GM21360 (cell line): Measurements from ENCODE around the gene NCR3LG1.
"Not testable (repeated sequence)": the region's sequence is repeated elsewhere in the genome, so short reads cannot be mapped to it uniquely, and the experiment has no call there.

Experiments
- ATAC-seq: cut with Tn5 transposase; IDR thresholded peaks from one replicate; pipeline ENCODE4 v1.9.1; 2021; ENCODE audit warnings: mild to moderate bottlenecking, moderate library complexity; ENCODE audit not compliant: unreplicated experiment

NCR3LG1 gene

GRCh38 chr11:17408026-17408425 is 56.4 kb downstream of the NCR3LG1 start:
- ATAC-seq: no peak

GRCh38 chr11:17408641-17409040 is 57.0 kb downstream of the NCR3LG1 start:
- no peak for ATAC-seq

- no peak for ATAC-seq
These were observed 59.2 kb downstream of the NCR3LG1 start for GRCh38 chr11:17410606-17411379.

GRCh38 chr11:17411418-17411817 is 59.8 kb downstream of the NCR3LG1 start:
- ATAC-seq: no peak

GRCh38 chr11:17412488-17413180 is 61.0 kb downstream of the NCR3LG1 start:
- no peak for ATAC-seq

- no peak for ATAC-seq
These were observed 62.1 kb downstream of the NCR3LG1 start for GRCh38 chr11:17413414-17414316.

GRCh38 chr11:17414317-17414737 is 62.7 kb downstream of the NCR3LG1 start:
- ATAC-seq: no peak

GRCh38 chr11:17414992-17415391 is 63.4 kb downstream of the NCR3LG1 start:
- ATAC-seq: no peak

- ATAC-seq: no peak
These were observed 64.0 kb downstream of the NCR3LG1 start for GRCh38 chr11:17415523-17416104.

GRCh38 chr11:17416492-17416891 is 64.9 kb downstream of the NCR3LG1 start:
- ATAC-seq: no peak

- ATAC-seq: no peak
These were observed 67.0 kb downstream of the NCR3LG1 start for GRCh38 chr11:17418444-17419081.

- ATAC-seq: no peak
These were observed 70.2 kb downstream of the NCR3LG1 start for GRCh38 chr11:17421781-17422180.

- ATAC-seq: no peak
These were observed 72.1 kb downstream of the NCR3LG1 start for GRCh38 chr11:17423533-17424310.

- not testable (repeated sequence) for ATAC-seq
These were observed 74.6 kb downstream of the NCR3LG1 start for GRCh38 chr11:17426233-17426632.
